Activated CD8-positive, alpha-beta memory T cell treated with anti-CD3 and anti-CD28 coated beads for 4 hours (primary cell): ENCODE results near the gene PRKAG2.

Experiments
- DNase-seq, 2 donors: peaks; one replicate each; pipeline ENCODE4 v3.0.0-alpha.2; 2020; ENCODE audit warnings: low read depth in 2 of 2

PRKAG2 gene

GRCh38 chr7:151726652-151727578, 150.0 kb downstream of the PRKAG2 start:
- DNase-seq: no peak

- no peak for DNase-seq
Observed at GRCh38 chr7:151725844-151726651, 150.9 kb downstream of the PRKAG2 start.

GRCh38 chr7:151724920-151725584, 151.9 kb downstream of the PRKAG2 start:
- no peak for DNase-seq

GRCh38 chr7:151724250-151724915, 152.5 kb downstream of the PRKAG2 start:
- no peak for DNase-seq

GRCh38 chr7:151723321-151723720, 153.6 kb downstream of the PRKAG2 start:
- DNase-seq: no peak

- DNase-seq: no peak
Observed at GRCh38 chr7:151722533-151722932, 154.4 kb downstream of the PRKAG2 start.

GRCh38 chr7:151721694-151722093, 155.2 kb downstream of the PRKAG2 start:
- DNase-seq: no peak

GRCh38 chr7:151721236-151721635, 155.7 kb downstream of the PRKAG2 start:
- DNase-seq: no peak

GRCh38 chr7:151720280-151720679, 156.6 kb downstream of the PRKAG2 start:
- DNase-seq: no peak

- no peak for DNase-seq
Observed at GRCh38 chr7:151719897-151720242, 157.0 kb downstream of the PRKAG2 start.

GRCh38 chr7:151719031-151719896, 157.7 kb downstream of the PRKAG2 start:
- DNase-seq: no peak

GRCh38 chr7:151717918-151718317, 159.0 kb downstream of the PRKAG2 start:
- no peak for DNase-seq

- no peak for DNase-seq
Observed at GRCh38 chr7:151717415-151717814, 159.5 kb downstream of the PRKAG2 start.

- no peak for DNase-seq
Observed at GRCh38 chr7:151716323-151716722, 160.6 kb downstream of the PRKAG2 start.

GRCh38 chr7:151715666-151716315, 161.1 kb downstream of the PRKAG2 start:
- DNase-seq: no peak

GRCh38 chr7:151714201-151714600, 162.7 kb downstream of the PRKAG2 start:
- no peak for DNase-seq

GRCh38 chr7:151712810-151713125, 164.1 kb downstream of the PRKAG2 start:
- no peak for DNase-seq

GRCh38 chr7:151711906-151712809, 164.8 kb downstream of the PRKAG2 start:
- no peak for DNase-seq

GRCh38 chr7:151711435-151711872, 165.5 kb downstream of the PRKAG2 start:
- DNase-seq: no peak
